ENCODE measurements around the gene TMEM17.

TMEM17 gene

DNA sequence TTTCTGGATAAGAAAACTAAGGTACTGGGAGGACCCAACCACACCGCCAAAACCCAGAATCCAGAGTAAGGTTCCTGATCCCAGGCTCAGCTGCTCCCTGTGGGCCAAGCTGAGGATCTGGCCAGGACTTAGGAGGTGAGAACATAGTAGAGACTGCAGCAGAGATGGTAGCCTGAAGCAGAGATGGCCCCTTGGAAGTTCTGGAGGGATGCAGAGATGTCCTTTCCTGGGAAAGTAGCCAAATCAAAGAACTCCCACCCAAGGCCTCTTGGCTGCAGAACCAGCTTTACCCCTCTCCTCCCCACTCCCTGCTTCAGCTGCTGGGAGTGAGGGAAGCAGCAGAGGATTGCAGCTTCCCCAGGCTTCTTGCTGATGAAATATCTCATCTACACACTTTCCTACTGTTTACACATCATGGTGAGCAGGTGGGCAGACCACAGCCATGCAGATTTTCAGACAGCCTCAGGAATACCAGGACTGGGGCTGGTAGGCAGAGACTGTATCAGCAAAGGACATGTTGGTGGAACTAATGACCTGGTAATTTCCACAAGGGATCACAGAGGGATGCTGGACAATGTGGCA, 32.7 kb downstream of the TMEM17 start:
- DNase-seq (ENCODE audit: low spot score): no peak

DNA sequence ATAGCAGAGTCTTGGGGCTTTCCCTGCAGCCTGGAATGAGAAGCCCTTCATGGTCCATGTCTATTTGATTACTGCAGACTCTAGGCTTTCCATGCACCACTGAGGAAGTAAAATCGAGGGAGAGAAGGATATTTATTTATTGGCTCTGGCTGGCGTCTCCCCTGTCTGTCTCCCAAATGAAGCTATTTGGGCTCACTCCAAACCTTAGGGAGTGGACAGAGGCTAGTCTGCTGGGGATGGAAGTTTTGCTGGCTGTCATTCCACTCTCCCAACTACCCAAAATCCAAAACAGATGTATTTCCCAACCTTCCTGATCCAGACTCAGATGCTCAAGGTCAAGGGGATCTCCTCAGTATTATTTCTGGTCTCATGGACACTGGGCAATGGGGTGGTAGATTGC, 33.7 kb downstream of the TMEM17 start:
- no peak for DNase-seq (ENCODE audit: low spot score)

DNA sequence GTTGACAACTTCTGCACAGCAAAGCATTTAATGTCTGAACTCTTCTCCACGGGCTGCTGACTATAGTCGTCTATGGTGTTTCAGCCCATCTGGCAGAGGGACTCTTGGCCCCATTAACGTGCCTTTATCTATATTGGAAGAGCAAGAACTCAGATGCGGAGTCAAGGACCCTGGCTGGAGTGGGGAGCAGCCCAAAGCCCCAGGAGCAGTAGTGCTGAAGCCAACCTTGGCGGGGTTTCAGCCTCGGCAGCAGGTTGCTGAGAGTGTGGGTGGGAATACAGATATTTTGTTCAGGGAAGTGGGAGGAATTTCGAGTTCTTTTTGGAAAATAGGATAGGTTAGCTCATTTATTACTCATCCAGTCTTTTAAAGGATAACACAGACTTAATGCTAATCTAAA, 34.2 kb downstream of the TMEM17 start:
- no peak for DNase-seq (ENCODE audit: low spot score)

DNA sequence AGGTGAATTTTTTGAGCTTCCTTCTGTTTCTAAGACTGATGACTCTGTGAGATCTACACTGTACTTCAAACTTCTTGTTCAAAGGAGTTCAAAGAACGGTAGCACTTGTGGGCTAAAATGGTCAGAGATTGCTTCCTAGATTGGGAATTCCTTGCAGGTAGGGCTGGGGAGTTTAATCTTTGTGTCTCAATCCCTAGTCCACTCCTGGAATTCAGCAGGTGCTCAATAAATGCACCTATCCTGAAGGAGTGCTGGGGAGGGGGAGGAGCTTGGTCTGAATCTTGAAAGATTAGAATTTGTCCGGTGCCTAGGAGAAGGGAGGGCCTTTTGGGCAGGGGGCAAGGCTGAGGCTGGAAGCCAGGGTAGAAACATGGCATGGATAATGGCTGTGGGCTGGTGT, 34.6 kb downstream of the TMEM17 start:
- no peak for DNase-seq (ENCODE audit: low spot score)

DNA sequence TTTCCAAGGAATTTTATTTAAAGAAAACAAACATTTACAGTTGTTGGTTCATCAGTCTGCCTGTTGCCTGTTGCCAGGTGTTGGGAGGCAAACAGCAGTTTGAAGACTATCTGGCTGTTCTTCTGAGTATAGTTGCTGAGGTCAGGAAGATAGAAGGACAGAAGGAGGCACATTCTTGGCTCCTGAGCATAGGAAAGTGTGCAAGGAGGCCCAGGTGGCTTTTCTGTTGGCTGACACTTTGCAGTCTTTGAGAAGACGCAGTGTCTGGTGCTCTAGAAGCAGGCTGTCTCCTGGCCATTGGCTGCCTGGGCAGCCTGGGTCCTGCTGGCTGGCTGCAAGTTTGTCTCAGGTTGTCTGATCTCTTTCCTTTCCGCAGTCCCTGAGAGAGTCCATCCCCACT, 36.4 kb downstream of the TMEM17 start:
- no peak for DNase-seq (ENCODE audit: low spot score)

DNA sequence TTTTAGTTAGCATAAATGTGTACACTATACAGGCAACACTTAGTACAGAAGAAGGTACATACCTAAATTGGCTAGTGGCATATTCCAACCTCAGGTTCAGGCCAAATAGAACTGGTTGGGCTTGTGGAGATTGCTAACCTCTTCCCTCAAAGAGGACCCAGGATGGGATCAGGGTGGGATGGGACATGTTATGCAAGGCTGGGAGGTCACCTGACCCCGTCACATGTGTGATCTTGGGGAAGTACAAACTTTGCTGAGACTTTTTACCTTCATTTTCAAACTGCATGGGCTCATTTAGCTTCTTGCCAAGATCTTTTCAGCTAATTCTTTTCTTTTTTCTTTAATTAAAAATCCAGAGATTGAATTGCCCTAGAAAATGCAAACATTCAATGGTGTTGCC, 36.9 kb downstream of the TMEM17 start:
- no peak for DNase-seq (ENCODE audit: low spot score)

DNA sequence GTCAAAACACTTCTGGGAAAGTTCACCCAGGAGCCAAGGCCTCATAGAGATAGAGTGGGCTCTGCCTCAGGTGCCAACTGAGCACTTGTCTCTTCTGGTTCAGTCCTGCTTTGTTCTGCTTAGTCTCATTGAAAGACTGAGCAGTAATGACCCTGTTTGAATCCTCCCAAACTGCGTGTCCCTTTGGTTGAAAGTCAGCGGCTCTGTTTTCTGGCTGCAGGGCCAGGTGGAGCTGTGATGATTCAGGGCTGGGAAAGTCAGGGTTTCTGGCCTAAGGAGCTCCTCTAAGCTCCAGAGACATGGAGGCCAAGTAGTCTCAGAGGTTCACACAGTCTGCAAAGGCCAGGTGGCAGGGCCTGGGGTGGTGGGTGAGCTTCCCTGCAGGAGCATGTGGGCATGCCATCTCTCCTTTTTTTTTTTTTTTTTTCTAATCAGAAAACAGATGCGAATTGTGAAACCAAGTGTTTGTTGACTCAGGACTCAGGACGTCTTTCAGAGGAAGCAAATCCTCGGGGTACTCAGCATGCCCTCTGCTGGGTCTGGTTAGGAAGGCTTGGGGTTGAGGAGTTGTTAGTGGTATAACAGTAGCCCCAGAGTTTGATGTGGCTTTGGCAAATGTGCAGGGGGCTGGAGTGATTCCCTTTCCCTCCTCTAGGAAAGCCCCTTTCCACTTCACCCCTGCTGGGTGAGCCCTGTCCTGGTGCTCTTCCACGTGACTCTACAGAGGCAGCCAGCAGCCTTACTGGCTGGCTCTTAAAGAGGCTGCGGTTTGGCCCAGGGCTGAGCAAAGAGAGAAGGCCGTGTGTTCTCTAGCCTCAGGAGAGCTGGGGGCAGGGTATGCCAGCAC, 38.3 kb downstream of the TMEM17 start:
- no peak for DNase-seq (ENCODE audit: low spot score)

DNA sequence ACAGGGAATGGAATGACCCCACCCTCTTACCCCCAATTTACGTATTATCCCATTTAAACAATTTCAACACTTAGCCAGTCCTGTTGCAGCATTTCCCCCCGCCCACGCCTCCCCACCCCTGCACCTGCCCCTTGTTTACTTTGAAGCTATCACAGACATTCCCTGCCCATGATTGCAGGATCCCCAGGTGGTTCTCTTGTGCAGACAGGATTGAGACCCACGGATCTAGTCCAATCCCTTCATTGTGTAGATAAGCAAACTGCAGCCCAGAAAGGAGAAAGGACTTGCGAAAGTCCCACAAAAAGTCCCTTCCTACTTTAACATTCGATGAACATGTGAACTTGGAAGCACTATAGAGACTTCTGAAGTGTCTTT, 38.9 kb downstream of the TMEM17 start:
- no peak for DNase-seq (ENCODE audit: low spot score)

DNA sequence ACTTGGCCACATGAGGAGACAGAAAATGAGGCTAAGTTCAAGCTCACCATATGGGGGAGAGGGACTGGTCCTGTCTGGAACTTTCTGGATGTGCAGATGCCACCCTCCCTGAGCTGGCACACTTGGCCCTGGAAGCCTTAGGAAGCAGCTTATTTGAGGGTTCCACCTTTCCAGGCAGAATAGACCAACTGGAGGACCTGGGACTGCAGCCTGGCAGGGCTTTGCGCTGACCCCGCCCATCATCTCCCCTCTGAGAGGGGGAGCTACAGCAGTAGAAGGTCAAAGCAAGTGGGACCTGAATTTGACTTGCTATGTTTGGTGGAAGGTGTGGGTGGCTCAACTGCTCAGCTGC, 39.5 kb downstream of the TMEM17 start:
- DNase-seq (ENCODE audit: low spot score): no peak

DNA sequence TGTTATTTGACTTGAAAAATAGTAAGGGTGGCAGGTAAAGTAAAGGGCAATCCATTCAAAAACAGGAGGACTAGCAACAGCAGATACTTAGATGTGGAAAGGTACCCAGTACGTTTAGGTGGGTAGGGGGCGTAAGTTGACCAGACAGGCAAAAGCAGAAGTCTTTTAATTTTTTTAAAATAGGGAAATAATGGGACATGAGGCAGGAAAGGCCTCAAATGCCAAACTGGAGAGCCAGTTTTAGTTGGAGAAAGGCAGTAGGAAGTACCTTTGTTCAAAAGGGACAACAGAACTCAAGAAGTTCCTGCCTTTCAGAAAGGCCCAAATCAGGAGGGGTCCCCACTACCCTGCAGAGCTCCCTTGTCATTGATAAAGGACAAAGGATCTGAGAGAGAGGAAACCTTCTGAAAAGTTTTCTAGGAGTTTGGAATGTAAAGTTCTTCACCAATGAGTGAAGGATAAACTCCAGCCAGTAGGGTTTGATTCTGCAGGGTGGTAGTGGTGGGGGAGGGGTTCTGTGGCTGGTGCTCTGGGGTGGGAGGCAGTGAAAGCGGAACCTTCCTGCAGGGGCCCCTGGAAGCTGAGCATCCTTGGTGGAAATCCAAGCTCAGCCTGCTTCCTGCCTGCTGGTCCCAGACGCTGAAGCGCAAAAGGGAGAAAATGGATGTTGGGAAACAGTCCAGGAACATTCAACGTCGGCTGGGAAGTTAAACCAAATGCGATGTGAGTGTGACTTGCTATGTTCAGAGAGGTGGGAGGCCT, 40.1 kb downstream of the TMEM17 start:
- no peak for DNase-seq (ENCODE audit: low spot score)

DNA sequence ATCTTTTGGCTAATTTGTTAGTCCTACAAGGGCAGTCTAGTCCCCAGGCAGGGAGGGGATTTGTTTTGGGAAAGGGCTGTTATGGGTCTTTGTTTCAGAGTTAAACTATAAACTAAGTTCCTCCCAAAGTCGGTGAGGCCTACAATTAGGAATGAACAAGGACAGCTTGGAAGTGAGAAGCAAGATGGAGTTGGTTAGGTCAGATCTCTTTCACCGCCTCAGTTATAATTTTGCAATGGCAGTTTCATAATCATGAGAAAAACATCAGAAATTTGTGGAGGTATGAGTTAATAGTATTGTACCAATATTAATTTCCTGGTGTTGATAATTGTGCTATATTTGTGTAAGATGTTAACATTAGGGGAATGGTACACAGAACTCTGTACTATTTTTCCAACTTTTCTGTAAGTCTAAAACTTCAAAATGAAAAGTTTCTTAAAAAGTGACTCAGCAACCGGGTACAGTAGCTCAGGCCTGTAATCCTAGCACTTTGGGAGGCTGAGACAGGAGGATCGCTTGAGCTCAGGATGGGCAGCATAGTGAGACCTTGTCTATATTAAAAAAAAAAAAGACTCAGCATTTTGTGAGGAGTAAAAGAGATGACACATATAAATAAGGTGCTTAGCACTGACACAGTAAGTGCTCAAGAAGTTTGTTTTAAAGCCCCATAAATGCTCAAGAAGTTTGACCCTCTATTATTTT, 40.8 kb downstream of the TMEM17 start:
- no peak for DNase-seq (ENCODE audit: low spot score)

DNA sequence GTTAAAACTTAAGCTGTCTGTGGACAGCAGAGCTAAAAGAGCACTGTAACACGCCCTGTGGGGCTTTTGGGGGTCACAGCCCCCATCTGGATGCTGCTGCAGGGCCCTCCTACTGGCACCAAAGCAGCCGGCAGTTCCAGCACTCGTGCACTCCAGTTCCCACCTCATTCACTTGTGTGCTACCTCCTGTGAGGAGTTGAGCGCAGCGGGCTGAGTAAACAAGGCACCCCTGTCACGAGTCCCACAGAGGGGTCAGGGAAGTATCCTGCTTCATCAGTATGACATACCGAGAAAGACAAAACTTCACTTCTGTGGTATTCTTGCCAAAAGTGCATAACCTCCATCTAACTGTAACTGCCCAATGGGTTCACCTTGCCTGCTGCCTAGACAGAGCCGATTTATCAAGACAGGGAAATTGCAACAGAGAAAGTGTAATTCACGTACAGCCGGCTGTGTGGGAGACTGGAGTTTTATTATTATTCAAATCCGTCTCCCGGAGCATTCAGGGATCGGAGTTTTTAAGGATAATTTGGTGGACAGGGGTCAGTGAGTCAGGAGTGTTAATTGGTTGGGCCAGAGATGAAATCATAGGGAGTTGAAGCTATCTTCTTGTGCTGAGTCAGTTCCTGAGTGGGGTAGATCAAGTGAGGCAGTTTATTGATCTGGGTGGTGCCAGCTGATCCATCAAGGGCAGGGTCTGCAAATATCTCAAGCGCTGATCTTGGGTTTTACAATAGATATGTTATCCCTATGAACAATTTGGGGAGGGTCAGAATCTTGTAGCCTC, 41.6 kb downstream of the TMEM17 start:
- no peak for DNase-seq (ENCODE audit: low spot score)

DNA sequence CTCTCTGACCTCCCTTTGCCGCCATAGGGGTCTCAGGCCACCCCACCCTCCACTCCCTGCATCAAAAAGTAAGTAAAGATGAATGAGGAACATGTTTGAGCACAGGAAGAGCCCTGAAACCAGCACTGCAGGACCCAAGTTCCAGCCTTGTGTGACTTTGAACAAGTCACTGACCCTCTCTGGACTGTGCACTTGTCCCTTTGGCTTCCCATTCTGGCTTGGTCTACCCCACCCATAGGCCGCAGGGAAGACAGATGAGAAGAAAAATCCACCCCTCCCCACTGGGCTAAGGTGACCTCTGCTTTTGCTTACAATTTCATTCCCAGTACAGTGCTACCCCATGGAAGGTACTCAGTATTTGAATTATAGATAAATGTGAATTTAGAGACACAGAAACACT, 43.8 kb downstream of the TMEM17 start:
- no peak for DNase-seq (ENCODE audit: low spot score)

DNA sequence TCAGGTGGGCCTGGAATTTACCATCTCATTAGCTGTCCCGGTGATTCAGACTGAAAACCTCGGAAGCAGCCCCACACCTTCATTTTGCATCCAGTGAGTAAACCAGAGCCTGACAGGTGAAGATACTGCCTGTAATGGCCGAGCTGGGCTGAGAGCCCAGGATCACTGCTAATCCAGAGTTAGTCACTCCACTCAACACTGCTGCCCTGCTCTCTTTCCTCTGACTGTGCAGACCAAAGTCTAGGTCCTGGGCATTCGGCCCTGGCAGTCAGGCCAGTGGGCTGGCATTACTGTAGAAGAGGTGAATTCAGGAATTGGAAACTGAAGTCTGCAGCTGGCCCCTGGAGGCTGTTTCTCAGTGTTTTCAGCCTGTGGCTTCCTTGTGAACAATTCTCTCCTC, 44.3 kb downstream of the TMEM17 start:
- DNase-seq (ENCODE audit: low spot score): no peak

DNA sequence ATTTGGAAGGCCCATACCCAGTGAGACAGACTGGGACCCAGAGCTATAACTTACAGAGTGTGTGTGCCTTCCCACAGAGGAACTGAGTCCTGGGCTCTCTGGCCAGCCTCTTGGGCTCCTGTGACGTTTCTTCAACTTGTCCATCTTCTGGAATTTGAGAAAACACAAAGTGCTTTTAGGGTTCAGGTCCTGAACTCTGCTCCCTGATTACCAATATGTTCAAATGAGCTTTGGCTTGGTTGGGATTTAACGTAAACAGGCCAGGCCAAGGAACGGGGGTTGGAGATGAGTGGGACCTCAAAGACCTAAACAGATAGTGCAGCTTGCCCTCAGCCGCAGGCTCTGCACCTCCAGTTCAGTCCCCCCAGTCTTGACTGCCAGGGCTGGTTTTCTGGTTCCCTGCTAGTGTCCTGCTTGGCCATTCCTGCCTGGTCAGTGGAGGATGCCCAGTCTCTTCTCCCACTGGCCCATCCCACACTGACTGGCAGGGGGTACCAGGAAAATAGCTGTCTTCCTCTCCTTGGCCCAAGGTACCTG, 44.9 kb downstream of the TMEM17 start:
- no peak for DNase-seq (ENCODE audit: low spot score)

DNA sequence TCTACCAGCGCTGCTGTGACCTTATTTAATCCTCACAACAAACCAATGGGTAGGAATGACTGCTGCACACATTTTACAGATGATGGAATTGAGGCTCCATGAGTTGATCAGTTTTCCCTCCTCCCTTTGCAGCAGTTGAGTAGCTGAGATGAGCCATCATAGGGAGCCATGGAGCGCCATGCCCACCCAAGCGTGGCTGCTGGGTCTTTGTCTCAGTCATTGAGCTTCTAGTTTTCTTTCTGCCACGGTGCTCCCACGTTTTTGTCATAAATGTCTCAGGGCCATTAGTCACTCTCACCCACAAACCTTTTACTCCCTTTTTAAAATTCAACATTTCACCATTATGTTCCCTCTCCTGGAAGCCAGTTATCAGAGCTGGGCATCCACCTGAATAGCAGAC, 45.8 kb downstream of the TMEM17 start:
- no peak for DNase-seq (ENCODE audit: low spot score)

DNA sequence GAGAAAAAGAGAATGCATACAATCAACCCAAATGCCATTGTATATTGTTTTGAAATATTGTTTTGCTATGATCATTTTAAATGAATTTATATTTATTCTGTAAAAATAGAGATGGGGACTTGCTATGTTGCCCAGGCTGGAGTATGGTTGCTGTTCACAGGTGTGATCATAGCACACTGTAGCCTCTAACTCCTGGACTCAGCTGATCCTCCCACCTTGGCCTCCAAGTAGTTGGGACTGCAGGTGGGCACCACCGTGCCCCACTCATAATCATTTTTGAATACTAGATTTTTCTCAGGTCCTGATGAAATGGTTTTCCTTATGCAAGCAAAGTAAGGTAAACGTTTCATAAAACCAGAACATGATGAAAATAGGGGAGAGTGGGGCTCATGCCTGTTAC, 46.3 kb downstream of the TMEM17 start:
- DNase-seq (ENCODE audit: low spot score): no peak

DNA sequence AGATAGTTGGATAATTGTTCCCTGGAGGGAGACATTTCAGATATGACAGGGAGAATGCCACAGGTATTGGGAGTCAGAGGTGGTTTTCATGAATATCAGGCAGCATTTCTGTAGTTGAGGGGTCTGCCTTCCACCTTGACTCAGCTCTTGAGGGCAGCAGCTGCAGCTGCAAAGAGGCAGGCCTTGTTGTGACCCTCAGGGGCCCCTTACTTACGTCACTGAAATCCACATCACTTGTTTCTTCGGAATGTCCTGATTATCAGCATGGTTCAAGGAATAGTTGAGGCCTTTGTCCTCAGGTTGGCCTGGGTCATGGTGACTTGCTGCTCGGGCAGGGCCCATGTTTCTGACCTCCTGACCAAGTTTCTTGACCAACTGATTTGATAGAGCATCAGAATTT, 46.9 kb downstream of the TMEM17 start:
- no peak for DNase-seq (ENCODE audit: low spot score)

DNA sequence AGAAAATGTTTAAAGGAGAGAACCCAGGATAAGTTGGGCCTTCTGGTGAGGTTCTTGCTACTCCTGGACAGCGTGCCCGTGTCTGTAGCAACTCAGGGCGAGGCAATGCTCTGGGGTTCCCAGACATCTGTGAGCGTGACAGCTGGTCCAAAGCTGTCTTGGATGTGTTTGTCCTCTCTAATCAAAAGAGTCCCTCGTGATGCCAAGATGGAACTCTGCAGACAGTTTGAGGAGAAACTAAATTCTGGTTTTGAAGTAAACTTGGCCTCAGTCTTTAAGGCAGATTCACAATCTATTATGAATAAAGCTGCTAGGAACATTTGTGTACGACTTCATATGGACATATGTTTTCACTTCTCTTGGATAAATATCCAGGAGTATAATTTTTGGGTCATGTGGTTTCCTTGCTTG, 47.3 kb downstream of the TMEM17 start:
- no peak for DNase-seq (ENCODE audit: low spot score)

DNA sequence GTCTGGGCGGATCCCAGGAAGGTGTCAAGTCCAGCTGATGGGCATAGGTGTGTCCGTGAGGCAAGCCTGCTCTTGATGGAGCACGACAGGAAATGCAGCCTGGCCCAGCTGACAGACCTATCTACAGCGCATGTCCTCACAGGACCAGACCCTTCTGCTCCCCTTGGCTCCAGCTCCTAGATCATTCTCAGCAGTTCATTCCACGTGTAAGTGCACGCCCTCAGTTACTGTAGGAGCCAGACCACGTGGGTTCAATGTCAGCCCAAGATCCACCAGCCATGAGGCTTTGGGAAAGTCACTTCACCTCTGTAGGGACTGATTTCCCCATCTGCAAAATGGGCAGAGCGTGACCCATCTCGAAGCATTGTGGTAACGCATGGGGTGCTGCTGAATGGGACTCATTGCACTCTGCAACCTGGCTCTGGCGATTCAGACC, 47.8 kb downstream of the TMEM17 start:
- DNase-seq (ENCODE audit: low spot score): no peak

DNA sequence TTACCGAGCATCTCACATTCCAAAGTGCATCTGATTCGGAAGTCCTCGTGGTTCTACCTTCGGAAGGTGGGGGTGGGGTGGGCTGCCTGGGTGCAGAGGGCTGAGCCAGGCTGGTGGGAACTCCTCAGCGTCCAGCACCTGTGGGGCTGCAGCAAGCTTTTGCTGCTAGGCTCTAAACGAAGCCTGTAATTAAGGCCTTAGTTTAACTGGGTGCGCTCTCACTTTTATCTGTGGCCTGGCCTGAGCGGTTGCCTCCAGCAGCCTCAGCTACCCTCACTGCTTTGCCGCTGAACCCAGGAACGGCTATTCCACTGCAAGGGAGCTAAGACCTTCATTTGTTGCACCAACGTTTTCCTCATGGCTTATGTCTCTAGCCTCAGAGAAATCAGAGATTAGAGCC, 48.4 kb downstream of the TMEM17 start:
- no peak for DNase-seq (ENCODE audit: low spot score)

Measured in SK-N-DZ (cell line).